Stimulated activated CD4-positive, alpha-beta T cell treated with anti-CD3 and anti-CD28 coated beads, TNF-alpha, amount 100 ng/mL, for 48 hours (primary cell): ENCODE results near the gene LAMB4.
"Not testable (repeated sequence)": the region's sequence is repeated elsewhere in the genome, so short reads cannot be mapped to it uniquely, and the experiment has no call there.

Experiments used
- DNase-seq, 3 donors: peaks; one replicate each; pipeline ENCODE4 v3.0.0-alpha.2; 2020; ENCODE audit warnings: low read depth in 3 of 3

The LAMB4 gene

DNA sequence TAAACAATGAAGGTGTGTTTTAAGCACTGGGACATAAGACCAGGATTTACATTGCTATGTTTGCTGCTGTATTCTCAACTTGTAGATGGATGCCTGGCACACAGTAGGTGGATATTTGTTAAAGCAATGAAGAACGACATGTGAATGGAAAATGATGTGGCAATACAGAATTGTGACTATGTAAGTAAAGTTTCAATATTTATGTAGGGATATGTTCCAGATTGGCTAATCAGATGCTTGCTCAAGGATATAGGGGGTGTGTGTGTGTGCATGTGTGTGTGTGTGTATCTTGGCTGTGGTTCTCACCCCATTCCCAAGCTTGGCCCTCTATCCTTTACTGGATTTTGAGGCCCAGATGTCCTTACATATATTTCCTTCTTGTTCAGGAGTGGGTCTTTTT is 84.5 kb downstream of the LAMB4 start:
- no peak for DNase-seq

DNA sequence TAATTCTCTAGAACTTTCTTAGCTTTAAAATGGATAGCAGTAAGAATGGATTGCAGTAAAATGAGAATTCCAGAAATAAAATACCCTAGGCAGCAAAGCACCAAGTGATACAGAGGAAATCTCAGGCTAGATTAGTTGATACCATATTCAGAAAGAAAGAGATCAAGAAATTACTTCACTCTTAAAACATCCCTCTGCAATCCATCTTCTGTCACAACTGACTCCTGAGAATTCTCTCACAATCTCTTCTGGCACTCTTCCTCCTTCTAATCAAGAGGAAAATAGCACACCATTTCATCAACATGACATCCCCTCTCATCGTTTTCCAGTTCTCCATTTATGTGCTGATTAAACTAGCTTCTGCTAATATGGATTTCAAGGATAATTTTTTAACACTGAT is 85.0 kb downstream of the LAMB4 start:
- DNase-seq, result no peak

DNA sequence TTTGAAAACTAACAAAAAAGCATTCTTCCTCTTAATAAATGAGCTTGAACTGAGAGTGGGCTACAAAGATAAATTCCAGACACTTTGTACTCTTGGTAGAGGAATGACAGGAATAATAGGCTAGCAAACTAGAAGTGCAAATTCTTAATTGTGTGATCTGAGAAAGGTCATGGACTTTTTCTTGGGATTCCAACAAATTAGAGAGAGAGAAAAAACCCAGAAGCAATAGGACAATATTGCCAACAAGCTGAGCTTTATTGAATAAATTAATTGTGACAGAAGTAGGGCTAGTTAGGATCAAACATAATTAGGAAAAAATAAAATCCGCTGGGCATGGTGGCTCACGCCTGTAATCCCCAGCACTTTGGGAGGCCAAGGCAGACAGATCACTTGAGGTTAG is 85.8 kb downstream of the LAMB4 start:
- no peak for DNase-seq

DNA sequence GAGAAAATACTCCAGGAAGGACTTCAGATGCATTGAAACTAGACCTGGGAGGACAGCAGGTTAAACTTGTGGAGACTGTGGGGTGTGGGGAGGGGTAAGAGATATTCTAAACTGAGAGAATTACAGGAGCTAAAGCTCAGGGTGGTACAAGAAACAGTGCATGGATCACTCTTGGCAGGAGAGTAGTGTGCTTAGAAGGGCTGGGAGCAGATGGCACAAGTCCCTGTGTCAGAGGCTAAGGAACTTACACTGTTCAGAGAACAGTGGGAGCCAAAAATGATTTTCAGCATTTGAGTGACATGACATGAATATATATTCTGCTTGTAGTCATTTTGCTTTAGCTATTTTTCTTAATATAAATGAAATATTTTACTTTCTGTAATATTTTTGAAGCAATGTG is 91.2 kb downstream of the LAMB4 start:
- DNase-seq, result no peak

DNA sequence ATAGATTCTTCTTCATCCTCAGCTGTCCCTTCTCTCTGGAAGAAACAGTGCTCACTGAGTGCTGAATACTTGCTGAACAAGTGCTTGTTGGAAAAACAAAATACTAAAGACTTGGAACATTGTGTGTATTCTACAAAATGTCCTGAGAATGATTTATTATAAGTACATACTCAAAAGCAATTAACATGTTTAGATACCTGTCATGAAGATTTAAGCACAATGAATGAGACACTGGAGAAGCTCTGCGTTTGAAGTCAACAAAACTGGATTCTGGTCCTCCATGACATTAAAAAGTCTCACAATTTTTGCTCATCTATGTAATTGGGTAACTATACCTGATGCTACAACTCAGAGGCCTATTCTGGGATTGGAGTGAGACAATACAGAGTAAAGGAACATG is 92.4 kb downstream of the LAMB4 start:
- DNase-seq, result no peak

DNA sequence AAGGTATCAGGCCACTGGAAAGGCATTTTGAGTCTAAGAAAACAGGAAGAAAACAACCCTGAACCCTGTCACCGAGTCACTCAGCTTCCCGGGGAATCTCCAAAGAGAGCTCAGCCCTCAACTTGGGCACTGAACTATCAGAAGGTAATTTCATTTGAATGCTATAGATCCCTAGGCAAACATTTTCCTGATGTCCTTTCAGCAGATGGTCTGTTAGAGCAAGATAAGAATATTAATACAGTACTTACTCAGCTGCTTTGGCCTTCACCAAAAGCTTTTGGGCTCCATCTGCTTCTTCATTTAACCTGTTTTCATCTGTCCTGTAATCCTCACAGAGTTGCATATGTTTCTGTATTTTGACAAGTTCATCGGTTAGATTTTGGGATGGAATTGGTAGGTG is 93.0 kb downstream of the LAMB4 start:
- no peak for DNase-seq

DNA sequence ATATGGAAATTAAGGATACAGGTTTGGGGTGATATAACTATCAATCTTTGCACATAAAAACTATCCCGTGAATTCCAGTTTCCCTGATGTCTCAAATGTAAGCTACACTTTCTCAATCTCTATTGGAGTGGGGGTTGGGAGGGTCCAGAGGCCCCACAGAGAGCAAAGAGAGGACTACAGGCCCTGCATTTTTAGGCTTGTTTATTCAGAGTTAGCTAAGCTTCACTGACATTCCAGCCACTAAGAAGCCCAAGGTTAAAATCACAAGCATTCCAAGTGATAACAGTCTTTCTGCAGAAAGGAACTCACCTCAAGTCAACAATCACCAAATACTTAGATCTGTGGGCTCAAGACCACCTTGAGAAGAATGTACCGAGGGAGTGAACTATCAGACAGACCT is 95.6 kb downstream of the LAMB4 start:
- DNase-seq, result no peak

DNA sequence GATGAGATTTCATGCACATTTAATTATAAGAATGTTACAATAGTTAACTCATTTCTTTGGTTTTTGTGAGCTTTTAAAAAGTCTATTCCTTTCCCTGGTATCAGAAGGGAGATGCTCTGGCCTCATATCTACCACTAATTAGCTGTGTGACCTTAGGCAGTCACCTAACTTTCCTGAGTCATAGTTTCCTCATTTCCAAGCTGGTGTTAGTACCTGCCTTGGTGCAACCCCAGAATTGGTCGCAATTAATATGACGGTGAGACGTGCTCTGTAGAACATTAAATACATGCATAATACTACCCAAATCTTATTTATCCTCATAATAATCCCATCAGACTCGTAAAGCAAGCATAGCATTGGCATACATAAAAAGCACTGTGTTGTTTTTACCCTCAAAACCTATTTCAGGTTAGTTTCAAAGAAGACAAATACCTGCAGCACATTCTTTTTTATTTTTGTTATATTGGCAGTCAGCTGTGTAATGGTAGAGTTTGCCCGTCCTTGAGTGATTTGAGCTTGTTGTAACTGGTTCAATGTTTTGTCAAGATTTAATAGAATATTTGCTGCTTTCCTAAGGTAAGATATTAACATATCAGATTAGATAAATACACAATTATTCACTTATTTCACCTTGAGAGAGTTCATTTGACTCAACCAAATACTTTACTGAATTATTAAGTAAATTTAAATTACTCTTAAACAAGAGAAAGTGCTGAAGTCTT is 96.2 kb downstream of the LAMB4 start:
- no peak for DNase-seq

DNA sequence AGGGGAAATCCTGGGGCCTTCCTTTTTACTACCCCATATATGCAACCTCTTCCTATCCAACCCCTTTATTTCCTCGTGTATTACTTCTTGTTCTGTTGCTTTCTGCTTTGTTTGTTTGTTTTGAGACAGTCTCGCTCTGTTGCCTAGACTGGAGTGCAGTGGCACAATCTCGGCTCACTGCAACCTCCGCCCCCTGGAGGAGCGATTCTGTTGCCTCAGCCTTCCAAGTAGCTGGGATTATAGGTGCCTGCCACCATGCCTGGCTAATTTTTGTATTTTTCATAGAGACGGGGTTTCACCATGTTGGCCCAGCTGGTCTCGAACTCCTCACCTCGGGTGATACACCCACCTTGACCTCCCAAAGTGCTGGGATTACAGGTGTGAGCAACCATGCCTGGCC is 96.9 kb downstream of the LAMB4 start:
- not testable (repeated sequence) for DNase-seq

DNA sequence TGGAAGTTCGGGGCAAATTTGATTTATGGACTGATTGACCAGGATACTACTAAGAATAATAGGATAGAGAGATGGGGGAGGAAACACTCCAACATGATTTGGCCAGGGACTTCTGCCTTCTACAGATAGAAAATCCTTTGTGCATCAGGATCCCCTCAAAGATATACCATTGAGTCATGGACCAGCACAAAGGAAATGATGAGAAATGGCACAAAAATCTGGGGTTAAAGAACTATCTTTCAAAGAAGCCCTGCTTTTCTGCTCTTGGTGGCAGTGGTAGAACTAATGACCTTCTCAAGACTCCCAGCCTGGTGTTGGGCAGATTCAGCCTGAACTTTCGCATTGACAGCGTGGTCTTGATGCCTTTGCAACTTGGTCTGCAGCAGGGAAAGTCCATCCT is 99.6 kb downstream of the LAMB4 start:
- DNase-seq, result no peak

DNA sequence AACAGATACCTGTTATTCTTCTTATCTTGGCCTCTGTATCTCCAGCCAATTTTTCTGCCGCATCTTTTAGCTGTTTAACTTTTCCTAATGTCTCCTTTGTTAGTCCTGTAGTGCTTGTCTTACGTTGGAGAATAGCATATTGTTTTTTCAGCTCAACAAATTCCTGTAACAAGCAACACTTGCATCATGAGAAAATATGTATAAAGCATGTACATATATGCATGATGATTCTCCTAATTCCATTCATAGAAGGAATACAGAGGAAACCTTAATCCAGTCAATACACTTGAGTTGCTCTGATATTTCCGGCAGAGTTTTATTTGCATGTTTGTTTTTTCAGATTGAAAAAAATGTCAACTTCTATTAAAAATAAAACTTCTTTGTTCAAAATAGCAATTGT is 101.1 kb downstream of the LAMB4 start:
- no peak for DNase-seq

DNA sequence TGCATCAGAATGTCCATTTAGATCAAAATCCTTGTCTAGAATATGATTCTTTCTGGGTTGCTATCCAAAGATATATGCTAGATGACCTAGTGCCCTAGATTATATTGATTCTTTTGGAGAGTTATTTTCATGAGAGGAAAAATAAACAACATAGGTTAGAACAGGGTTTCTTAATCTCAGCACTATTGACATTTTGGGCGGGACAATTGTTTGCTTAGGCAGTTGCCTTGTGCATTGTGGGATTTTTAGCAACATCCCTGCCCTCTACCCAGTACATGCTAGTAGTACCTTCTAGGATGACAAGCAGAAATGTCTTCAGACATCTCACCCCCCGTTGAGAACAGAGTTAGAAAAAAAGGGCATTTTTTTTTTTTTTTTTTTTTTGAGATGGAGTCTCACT is 102.0 kb downstream of the LAMB4 start:
- no peak for DNase-seq

DNA sequence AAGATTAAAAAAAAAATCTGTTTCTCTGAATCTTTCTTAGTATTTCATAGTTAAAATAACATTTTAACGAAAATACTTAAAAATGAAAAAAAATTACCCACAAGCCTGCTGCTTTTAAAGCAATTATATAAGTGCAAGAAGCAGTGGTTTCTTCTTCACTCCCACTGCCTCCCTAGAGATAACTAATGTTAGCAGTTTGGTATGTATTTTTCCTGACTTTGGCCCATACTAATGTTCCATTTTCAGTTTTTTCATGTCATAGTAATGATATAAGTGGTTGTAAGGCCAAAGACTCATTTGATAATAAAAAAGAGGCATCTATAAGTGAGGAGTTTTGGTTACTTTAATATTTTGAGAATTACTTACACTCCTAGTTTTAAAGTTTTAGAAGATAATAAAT is 102.9 kb downstream of the LAMB4 start:
- DNase-seq, result no peak

DNA sequence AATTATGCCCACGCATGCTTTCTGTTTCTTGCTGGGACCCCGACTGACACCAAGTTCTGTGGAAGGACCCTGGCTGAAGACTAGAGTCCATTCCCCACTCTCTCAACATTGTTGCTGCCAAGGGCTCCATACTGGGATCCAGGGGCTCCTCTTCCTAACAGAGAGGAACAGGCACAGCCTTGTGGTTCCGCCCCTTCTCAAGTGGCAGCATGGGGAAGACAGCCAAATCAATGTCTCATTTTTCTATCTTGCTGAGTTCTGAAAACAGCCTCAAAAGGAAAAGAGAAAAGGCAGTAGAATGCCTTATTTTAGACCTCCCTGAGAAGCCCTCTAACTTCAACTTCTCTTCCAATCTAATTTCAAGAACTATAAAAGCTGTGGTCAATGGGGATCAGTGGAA is 103.5 kb downstream of the LAMB4 start:
- DNase-seq, result no peak

DNA sequence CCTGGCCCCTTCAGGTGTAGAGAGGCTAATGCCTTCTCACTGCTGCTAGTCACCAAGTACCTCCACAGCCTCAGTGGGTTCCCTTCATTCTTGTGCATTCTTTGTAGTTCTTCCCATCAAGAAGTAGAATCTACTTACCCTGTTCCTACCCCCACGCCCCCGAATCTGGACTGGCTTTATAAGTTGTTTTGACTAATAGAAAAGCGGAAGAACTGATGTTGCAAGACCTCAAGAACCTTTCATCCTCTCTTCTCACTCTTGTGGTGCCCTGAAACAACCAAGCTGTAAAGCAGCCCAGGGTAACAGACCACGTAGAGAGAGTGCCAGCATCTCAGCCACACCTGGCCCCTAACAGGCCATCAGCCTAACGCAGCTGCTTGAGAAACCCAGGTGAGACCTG is 104.0 kb downstream of the LAMB4 start:
- no peak for DNase-seq

DNA sequence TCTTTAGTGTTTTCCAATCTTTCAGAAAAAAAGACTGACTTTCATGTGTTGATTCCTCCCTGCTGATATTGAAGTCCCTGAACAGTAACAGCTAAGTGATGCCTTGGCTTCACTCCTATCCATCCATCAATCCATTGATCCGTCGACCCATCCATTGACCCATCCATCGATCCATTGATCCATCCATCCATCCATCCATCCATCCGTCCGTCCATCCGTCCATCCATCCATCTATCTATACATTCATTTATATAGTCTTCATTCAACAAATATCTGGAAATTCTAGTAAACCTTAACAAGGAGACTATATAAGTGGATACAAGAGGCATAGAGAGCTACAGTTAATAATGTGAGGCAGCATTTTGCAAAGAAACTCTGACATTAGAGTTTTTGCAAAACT is 105.6 kb downstream of the LAMB4 start:
- no peak for DNase-seq

DNA sequence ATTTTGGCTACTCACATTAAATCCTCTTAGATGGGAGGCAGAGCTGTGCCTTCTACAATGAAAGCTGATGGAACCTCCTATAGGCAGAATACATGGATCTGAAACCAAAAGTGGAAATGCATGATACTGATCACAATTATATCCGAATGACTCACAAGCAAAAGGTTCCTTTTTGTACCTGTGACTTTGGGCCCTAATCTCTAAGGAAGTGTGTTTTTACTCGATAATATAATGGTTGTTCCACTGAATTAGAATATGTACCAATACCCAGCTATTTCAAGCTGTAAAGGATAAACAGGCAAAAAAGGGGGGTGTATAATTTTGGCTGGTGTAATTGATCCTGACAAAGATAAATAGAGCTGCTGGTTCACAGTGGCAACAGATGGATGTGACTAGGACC is 109.6 kb downstream of the LAMB4 start:
- DNase-seq, result no peak

DNA sequence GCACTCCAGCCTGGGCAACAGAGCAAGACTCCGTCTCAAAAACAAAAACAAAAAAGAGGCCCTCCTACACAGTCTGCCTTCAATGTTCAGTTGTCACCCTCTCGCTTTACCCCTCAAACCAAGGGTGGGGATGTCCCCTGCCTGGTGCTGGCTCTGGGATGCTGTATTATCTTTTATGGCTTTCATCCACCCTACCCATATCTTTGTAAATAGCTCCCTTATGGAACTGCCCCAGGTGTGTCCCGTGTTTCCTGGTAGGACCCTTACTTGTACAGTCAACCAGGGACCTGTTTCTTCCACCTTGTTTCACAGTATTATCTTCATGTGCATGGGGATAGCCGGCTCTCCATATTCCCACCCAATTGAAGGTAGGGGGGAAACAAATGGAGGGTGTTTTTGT is 111.5 kb downstream of the LAMB4 start:
- no peak for DNase-seq

DNA sequence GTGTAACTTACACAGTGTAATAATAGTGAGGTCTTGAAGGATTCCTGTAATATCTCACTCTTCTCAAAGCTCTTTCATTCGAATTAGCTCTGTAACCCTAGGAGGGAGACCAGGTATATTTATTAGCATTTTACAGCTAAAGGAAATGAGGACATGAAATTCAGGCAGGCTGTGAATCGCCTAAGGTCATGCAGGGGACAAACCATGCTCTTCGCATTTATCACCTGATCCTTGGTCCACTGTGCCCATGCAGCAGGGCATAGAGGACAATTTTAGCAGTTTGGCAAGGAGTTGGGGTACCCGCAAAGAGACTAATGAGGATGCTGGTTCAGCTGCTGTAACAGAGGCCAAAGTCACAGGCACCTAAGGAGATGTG is 112.4 kb downstream of the LAMB4 start:
- DNase-seq, result no peak

DNA sequence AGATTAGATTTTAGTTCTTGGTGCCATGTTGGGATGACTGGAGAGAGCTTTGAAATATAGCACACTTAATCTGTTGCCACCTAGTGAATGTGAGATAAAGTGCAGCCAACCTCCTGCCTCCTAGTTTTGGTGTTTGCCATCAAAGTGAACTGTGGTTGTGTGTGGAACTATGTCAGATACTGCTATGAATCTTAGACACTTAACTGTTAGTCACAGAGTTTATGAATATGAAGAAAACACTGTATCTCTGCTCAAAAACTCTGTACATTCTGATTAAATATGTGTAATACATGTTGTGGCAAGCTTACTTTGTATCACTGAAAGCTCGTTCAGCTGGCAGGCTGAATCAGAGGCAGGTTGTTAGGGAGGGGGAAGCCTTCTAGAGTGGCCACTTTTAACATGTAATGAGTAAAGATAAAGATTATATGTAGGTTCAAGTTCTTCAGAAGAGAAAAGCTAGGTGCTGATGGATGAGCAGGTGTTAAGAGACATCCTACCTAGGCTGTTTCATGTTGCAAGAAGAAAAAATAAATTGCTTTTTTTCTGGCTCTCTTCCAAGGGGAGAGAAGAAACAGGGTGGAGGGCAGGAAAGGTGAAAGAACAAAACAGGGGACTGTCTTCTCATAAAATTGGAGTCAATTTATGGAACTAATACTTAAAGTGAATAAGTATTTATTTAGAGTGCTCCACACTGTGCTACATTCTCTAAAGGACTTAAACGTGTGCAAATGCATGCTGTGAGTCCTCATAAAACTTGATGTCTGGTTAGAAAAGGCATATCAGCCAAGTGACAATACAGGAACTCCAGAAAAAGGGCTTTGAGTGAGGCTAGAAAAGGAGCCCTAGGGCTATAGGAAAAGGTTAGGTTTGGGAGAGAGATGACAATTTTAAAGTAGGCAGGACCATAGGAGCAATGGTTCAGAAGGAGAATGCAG is 113.1 kb downstream of the LAMB4 start:
- no peak for DNase-seq

DNA sequence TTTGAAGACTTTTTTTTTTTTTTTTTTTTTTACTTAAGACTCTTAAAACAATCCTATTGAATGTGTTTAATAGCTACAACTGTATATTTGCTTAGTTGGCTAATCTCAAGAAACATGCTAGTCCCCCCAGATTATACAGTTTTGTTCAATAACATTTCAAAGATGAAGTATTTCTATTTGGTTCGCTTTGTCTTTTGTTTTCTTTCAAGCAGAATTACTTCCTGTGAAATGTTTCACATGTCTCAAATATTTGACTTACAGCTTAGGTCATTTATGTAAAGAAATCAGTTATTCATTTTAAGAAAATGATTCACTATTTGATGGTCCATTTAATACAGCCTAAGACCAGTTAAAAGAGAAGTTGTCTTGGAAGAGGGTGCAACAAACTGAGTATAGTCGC is 114.4 kb downstream of the LAMB4 start:
- no peak for DNase-seq

DNA sequence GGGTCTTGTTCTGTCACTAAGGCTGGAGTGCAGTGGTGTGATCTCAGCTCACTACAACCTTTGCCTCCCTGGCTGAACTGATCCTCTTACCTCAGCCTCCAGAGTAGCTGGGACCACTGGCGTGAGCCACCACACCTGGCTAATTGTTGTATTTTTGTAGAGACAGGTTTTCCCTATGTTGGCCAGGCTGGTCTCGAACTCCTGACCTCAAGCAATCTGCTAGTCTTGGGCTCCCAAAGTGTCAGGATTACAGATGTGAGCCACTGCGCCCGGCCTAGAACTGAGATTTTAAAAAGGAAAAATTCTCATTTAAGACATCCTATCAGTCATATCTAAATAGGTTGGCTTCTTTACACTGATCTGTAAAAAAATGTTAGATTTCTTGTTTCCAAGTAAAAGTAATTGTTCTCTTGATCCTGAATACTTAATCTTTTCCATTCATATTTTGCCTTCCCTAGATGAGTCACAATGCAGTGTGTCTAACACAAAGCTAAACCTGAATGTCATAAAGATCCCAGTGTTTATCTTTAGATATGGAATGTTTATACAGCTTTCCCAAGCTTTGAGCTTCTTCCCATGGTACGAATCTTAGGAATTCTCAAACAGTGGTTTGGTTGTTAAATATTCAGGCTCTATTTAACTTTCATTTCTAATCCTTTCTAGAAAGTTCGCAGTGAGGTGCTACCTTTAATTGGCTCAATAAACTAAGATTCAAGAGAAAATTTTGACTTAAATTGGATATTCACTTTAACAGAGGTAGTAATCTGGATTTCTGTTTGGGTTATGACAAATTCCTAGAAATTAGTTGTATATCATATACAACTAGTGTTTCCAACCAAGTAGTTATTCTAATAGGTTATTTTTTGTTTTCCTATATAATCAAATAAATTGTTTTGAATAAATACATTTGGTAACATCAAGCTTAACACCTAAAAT is 115.1 kb downstream of the LAMB4 start:
- DNase-seq, result no peak
